ENCODE measurements around the gene ZIC5.

Gene ZIC5

GRCh38 chr13:99968521-99969452, 2.8 kb downstream of the ZIC5 start:
- DNase-seq = no peak
- H3K27ac Mint-ChIP-seq = peak overlapping the region; percentile 25 to 74

GRCh38 chr13:99967869-99968520, 3.6 kb downstream of the ZIC5 start:
- peaks cover 52 to 74% of the 10 kb centered on the region in 2 donors for H3K27me3 Mint-ChIP-seq
- ATAC-seq (replicated peaks) (no peak), DNase-seq (no peak)
- peaks cover 15 to 16% of the 10 kb centered on the region in 2 donors for H3K4me1 Mint-ChIP-seq (ENCODE audit: low read depth in 2 of 2)
- peak overlapping the region in 1 of 2 donors; percentile 52 for H3K27ac Mint-ChIP-seq
- no peaks in the 10 kb centered on the region for H3K9me3 Mint-ChIP-seq
- peaks cover 33% of the 10 kb centered on the region for H3K36me3 Mint-ChIP-seq (ENCODE audit: insufficient read depth)
- H3K4me3 Mint-ChIP-seq = peak overlapping the region; percentile 49 to 56

More at GRCh38 chr13:99968521-99969452, 2.8 kb downstream of the ZIC5 start:
- H3K4me3 Mint-ChIP-seq = peak overlapping the region; percentile 80 to 87
- H3K36me3 Mint-ChIP-seq (ENCODE audit: insufficient read depth) = peaks cover 37% of the 10 kb centered on the region
- H3K4me1 Mint-ChIP-seq (ENCODE audit: low read depth in 2 of 2) = peaks cover 15 to 16% of the 10 kb centered on the region in 2 donors
- no peaks in the 10 kb centered on the region for H3K9me3 Mint-ChIP-seq
- no peak for ATAC-seq (replicated peaks)
- peaks cover 60 to 81% of the 10 kb centered on the region in 2 donors for H3K27me3 Mint-ChIP-seq

GRCh38 chr13:99967498-99967868, 4.1 kb downstream of the ZIC5 start:
- no peak for DNase-seq
- no peaks in the 10 kb centered on the region for H3K9me3 Mint-ChIP-seq
- no peak for ATAC-seq (replicated peaks)
- H3K27me3 Mint-ChIP-seq = peaks cover 51 to 73% of the 10 kb centered on the region in 2 donors
- peak overlapping the region in 1 of 2 donors; percentile 52 for H3K27ac Mint-ChIP-seq
- H3K4me3 Mint-ChIP-seq = peak overlapping the region; percentile 49 to 56
- peaks cover 15 to 16% of the 10 kb centered on the region in 2 donors for H3K4me1 Mint-ChIP-seq (ENCODE audit: low read depth in 2 of 2)
- peaks cover 28% of the 10 kb centered on the region for H3K36me3 Mint-ChIP-seq (ENCODE audit: insufficient read depth)

DNA sequence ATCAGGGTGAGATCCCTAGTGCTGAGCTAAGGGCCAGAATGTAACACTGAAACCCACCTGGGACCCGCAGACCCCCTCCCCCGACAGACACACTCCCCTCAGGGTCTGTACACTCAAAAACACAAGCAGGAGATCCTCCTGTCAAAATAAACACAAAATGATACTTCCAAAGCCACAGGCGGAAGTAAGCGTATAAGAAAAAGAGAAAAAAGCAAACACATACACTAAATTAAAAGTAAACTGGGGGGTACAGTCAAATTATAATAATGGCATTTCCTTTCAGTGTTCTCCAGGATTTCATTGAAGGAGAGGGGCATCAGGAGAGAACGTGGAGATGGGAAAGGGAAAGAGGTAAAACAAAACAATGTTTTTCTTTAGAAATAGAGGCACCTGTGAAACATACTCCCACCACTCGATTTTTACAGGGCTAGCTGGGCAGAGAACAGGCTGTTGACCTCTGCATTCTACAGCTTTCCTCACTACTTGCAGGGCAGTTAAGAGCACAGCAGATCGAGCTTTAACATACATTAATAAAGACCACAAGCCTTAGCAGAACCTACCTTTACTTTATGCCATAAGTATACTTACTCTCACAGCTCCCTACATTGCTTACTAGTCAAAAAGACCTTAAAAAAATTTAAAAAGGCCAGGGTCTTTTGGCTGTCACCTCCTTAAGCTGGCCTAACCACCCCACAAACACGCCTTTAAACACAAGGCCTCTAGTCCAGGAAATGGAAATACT, 5.3 kb downstream of the ZIC5 start:
- DNase-seq (no peak), ATAC-seq (replicated peaks) (no peak)
- Mint-ChIP-seq H3K4me3 (no peak overlapping the region), H3K4me1 (ENCODE audit: low read depth in 2 of 2) (peaks cover 13 to 16% of the 10 kb centered on the region in 2 donors), H3K9me3 (no peaks in the 10 kb centered on the region), H3K36me3 (ENCODE audit: insufficient read depth) (peaks cover 16% of the 10 kb centered on the region), H3K27ac (no peak overlapping the region), H3K27me3 (peaks cover 57 to 75% of the 10 kb centered on the region in 2 donors)

DNA sequence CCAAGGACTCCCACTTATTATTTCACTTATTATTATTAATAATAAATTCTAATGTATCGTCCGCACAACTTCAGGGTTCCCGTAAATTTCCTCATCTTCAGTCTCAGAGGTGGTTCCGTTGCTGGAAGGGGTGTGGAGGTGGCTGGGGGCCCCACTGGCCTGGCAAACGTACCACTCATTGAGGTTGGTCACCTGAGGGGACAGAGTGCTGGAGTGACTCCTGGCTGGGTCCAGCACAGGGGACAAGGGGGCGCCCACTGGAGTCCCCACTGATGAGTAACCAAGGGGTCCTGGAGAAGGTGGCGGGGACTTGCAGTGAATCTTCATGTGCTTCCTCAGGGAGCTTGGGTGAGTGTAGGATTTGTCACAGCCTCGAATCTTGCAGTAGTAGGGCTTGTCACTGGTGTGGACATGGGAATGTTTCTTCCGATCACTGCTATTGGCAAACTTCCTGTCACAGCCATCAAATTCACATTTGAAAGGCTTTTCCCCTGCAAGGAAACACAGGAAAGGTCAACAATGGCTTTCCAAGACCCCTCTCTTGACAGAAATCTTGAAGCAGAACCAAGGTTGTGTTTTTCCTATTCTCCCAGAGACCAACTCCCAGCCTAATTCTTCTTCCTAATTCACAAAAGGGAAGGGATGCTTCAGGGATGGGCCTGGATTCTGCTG, 6.1 kb downstream of the ZIC5 start:
- ATAC-seq (replicated peaks) (no peak), DNase-seq (no peak)
- H3K4me3 Mint-ChIP-seq = no peak overlapping the region
- H3K9me3 Mint-ChIP-seq = no peaks in the 10 kb centered on the region
- H3K27me3 Mint-ChIP-seq = peaks cover 64 to 83% of the 10 kb centered on the region in 2 donors
- H3K4me1 Mint-ChIP-seq (ENCODE audit: low read depth in 2 of 2) = peaks cover 16 to 17% of the 10 kb centered on the region in 2 donors
- H3K36me3 Mint-ChIP-seq (ENCODE audit: insufficient read depth) = peaks cover 16% of the 10 kb centered on the region
- H3K27ac Mint-ChIP-seq = no peak overlapping the region

DNA sequence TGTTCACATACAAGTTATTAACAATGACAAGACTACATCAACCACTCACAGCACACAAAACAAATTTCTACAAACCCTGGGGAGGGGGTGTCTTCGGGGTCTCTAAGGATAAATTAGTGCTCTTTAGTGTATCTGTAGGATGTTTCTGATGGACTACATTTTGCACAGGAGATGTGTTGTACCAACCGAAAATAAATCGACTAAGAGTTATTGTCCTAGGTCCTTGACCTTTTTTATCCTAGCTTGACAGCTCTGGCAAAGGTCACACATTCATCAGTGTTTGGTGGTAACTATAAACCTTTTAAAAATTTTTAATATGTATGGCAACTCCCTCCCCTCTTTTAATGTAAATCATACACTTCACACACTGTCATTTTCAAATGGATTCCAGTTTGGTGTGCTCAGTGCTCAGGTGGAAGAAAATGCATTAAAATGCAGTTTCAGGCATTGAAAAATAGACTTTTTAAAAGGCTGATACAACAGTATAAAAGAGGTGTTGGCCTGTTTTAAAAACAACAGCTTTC, 7.7 kb downstream of the ZIC5 start:
- no peak for ATAC-seq (replicated peaks)
- no peak overlapping the region for H3K27ac Mint-ChIP-seq
- peaks cover 6 to 15% of the 10 kb centered on the region in 2 donors for H3K4me1 Mint-ChIP-seq (ENCODE audit: low read depth in 2 of 2)

GRCh38 chr13:99962242-99962641, 9.3 kb downstream of the ZIC5 start:
- Mint-ChIP-seq H3K4me3 (no peak overlapping the region), H3K4me1 (ENCODE audit: low read depth in 2 of 2) (peaks cover 0 to 13% of the 10 kb centered on the region in 2 donors), H3K27me3 (peaks cover 57 to 87% of the 10 kb centered on the region in 2 donors), H3K9me3 (no peaks in the 10 kb centered on the region), H3K36me3 (ENCODE audit: insufficient read depth) (peaks cover 5% of the 10 kb centered on the region), H3K27ac (no peak overlapping the region)
- DNase-seq (no peak), ATAC-seq (replicated peaks) (no peak)

More for the DNA sequence above, 7.7 kb downstream of the ZIC5 start:
- DNase-seq = no peak
- peaks cover 7% of the 10 kb centered on the region for H3K36me3 Mint-ChIP-seq (ENCODE audit: insufficient read depth)
- peaks cover 56 to 83% of the 10 kb centered on the region in 2 donors for H3K27me3 Mint-ChIP-seq
- no peaks in the 10 kb centered on the region for H3K9me3 Mint-ChIP-seq
- no peak overlapping the region for H3K4me3 Mint-ChIP-seq

DNA sequence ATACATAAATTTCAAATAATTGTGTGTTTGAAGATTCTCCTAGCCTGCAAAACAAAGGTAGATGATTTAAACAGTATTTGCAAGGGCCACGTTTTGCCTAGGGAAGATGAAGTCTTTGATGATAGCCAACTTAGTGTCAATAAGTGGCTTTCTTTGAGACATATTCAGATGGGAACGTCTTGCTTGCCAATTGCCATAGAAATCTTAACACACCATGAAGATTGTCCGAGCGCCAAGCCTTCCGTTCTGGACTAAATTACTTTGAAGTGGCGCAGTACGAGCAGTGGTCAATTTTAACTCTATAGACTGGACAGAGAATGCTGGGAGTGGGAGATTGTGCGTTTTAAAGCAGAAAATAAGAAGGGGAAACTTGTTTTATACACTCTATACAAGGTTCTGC, 9.9 kb downstream of the ZIC5 start:
- no peak for ATAC-seq (replicated peaks)
- Mint-ChIP-seq H3K4me3 (no peak overlapping the region), H3K27ac (no peak overlapping the region)

GRCh38 chr13:99960663-99961311, 10.8 kb downstream of the ZIC5 start:
- Mint-ChIP-seq H3K4me1 (ENCODE audit: low read depth in 2 of 2) (peaks cover 10 to 19% of the 10 kb centered on the region in 2 donors), H3K27me3 (peaks cover 56 to 87% of the 10 kb centered on the region in 2 donors), H3K4me3 (peak overlapping the region in 1 of 2 donors; percentile 41), H3K27ac (no peak overlapping the region), H3K36me3 (ENCODE audit: insufficient read depth) (peaks cover 3% of the 10 kb centered on the region), H3K9me3 (no peaks in the 10 kb centered on the region)
- ATAC-seq (replicated peaks) (no peak), DNase-seq (no peak)

More for the DNA sequence above, 9.9 kb downstream of the ZIC5 start:
- peaks cover 2 to 15% of the 10 kb centered on the region in 2 donors for H3K4me1 Mint-ChIP-seq (ENCODE audit: low read depth in 2 of 2)
- no peak for DNase-seq
- peaks cover 5% of the 10 kb centered on the region for H3K36me3 Mint-ChIP-seq (ENCODE audit: insufficient read depth)
- H3K27me3 Mint-ChIP-seq = peaks cover 56 to 87% of the 10 kb centered on the region in 2 donors
- no peaks in the 10 kb centered on the region for H3K9me3 Mint-ChIP-seq

- Mint-ChIP-seq H3K4me3 (peak overlapping the region; percentile 21 to 41), H3K9me3 (no peaks in the 10 kb centered on the region), H3K27ac (no peak overlapping the region), H3K4me1 (ENCODE audit: low read depth in 2 of 2) (peaks cover 10 to 19% of the 10 kb centered on the region in 2 donors), H3K36me3 (ENCODE audit: insufficient read depth) (peaks cover 6% of the 10 kb centered on the region), H3K27me3 (peaks cover 61 to 88% of the 10 kb centered on the region in 2 donors)
- DNase-seq (no peak), ATAC-seq (replicated peaks) (peak; percentile 37)
Measured at GRCh38 chr13:99959540-99960230, 11.9 kb downstream of the ZIC5 start.

- ATAC-seq (replicated peaks) (no peak), DNase-seq (no peak)
- H3K9me3 Mint-ChIP-seq = no peaks in the 10 kb centered on the region
- no peak overlapping the region for H3K4me3 Mint-ChIP-seq
- peaks cover 6% of the 10 kb centered on the region for H3K36me3 Mint-ChIP-seq (ENCODE audit: insufficient read depth)
- H3K4me1 Mint-ChIP-seq (ENCODE audit: low read depth in 2 of 2) = peaks cover 10 to 19% of the 10 kb centered on the region in 2 donors
- no peak overlapping the region for H3K27ac Mint-ChIP-seq
- H3K27me3 Mint-ChIP-seq = peaks cover 66 to 93% of the 10 kb centered on the region in 2 donors
Measured at GRCh38 chr13:99959127-99959539, 12.4 kb downstream of the ZIC5 start.
